ENCODE results near the gene GAL3ST2. TPM values are rescaled to one million over a fixed set of nuclear protein-coding genes. Genes with fewer than 3 reads are reported as not detected.

The GAL3ST2 gene
- polyA plus RNA-seq, 1 of the 3 experiments (the other 2 are of a cell fraction) = 0.15 TPM

GRCh38 chr2:241729868-241730267 is 46.8 kb upstream of the GAL3ST2 start:
- Histone ChIP-seq H3K4me2 (no peak overlapping the region), H3K9ac (no peak overlapping the region), H3K9me3 (no peaks in the 10 kb centered on the region), H3K9me2 (no peaks in the 10 kb centered on the region), H3K36me3 (replicated peaks in 1 of 2; ENCODE audit: control insufficient read depth in 1 of 2, insufficient read depth in 2 of 2, low read length in 1 of 2) (peaks cover 0 to 2% of the 10 kb centered on the region in 2 experiments), H3K4me3 (ENCODE audit: low read depth in 2 of 2, low read length in 1 of 2) (no peak overlapping the region), H3F3A (replicated peaks; ENCODE audit: insufficient read depth) (no peaks in the 10 kb centered on the region), H3K27me3 (ENCODE audit: insufficient read depth) (no peaks in the 10 kb centered on the region), H3K4me1 (ENCODE audit: control insufficient read depth in 1 of 2, insufficient read depth in 2 of 2, low read depth in 1 of 2, low read length in 1 of 2) (peaks cover 0 to 2% of the 10 kb centered on the region in 2 experiments; a peak in 1 of 4 replicates), H3K27ac (ENCODE audit: low read depth in 2 of 2, low read length in 1 of 2) (no peak overlapping the region), H3K79me2 (ENCODE audit: insufficient read depth) (no peaks in the 10 kb centered on the region), H4K20me1 (ENCODE audit: insufficient read depth) (no peaks in the 10 kb centered on the region), H2AFZ (ENCODE audit: low read depth) (no peak overlapping the region)
- ChIA-PET CTCF (interaction anchor here (1.0 to 5.4 kb wide), 2 partner anchors 28 to 149 kb away, joined by 3 to 34 read pairs; partner anchors contain the start of gene ING5), POLR2A (no interaction called here)
- whole genome bisulfite sequencing (ENCODE audit: low lambda C conversion rate) = 97% methylated on average over 6 of the region's 6 CpGs
- DNase-seq = peak; percentile 4
- no peak for TF ChIP-seq TAF1 (IDR thresholded peaks at IDR 0.05; ENCODE audit: borderline replicate concordance, low read depth, low read length)
- no peak for TF ChIP-seq SMC3 (IDR thresholded peaks at IDR 0.05; ENCODE audit: low read depth, low read length)
- TF ChIP-seq YY1 (IDR thresholded peaks at IDR 0.05; ENCODE audit: low read depth) = no peak
- no peak for TF ChIP-seq PBX3 (IDR thresholded peaks at IDR 0.05)
- TF ChIP-seq FOXJ3 (CRISPR knock-in tag; IDR thresholded peaks at IDR 0.05) = no peak
- no peak for TF ChIP-seq RCOR1 (IDR thresholded peaks at IDR 0.05; ENCODE audit: low read length)
- TF ChIP-seq POLR2AphosphoS5 (IDR thresholded peaks at IDR 0.05; ENCODE audit: low read depth, low read length) = no peak
- no peak for TF ChIP-seq GABPA (IDR thresholded peaks at IDR 0.05; ENCODE audit: low read depth)
- no peak for TF ChIP-seq ELF1 (IDR thresholded peaks at IDR 0.05)
- TF ChIP-seq EZH2phosphoT487 (IDR thresholded peaks at IDR 0.05; ENCODE audit: borderline replicate concordance, low read depth) = no peak
- no peak for TF ChIP-seq MEF2A (IDR thresholded peaks at IDR 0.05; ENCODE audit: borderline replicate concordance, low read depth)

DNA sequence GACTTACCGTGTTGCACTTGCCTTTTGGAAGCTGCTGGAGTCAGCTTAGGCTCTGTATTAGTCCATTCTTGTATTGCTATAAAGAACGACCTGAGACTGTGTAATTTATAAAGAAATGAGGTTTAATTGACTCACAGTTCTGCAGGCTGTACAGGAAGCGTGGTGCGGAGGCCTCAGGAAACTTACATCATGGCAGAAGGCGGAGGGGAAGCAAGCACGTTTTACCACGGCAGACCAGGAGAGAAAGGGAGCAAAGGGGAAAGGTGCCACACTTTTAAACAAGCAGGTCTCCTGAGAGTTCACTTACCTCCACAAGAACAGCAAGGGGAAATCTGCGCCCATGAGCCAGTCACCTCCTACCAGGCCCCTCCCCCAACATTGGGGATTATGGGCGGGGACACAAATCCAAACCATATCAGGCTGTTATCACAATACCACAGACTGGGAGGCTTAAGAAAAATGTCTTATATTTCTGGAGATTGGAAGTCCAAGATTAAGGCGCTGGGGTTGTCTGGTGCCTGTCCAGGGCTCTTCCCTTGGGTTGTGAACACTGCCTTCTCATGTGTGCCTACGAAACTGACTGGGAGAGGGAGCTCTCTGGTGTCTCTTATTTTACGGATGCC is 45.8 kb upstream of the GAL3ST2 start:
- ChIA-PET CTCF (interaction anchor here (1.0 to 5.4 kb wide), 4 partner anchors 9 to 148 kb away, joined by 3 to 34 read pairs (median 4); partner anchors contain the start of gene ING5), POLR2A (no interaction called here)
- no peak overlapping the region for H3K9ac ChIP-seq
- no peaks in the 10 kb centered on the region for H3K36me3 ChIP-seq (replicated peaks in 1 of 2; ENCODE audit: control insufficient read depth in 1 of 2, insufficient read depth in 2 of 2, low read length in 1 of 2)
- no peaks in the 10 kb centered on the region for H3K27me3 ChIP-seq (ENCODE audit: insufficient read depth)
- H3K9me3 ChIP-seq = no peaks in the 10 kb centered on the region
- no peak for DNase-seq
- no peak overlapping the region for H3K27ac ChIP-seq (ENCODE audit: low read depth in 2 of 2, low read length in 1 of 2)
- no peak overlapping the region for H2AFZ ChIP-seq (ENCODE audit: low read depth)
- 90% methylated on average over 12 of the region's 12 CpGs for WGBS (ENCODE audit: low lambda C conversion rate)
- H3F3A ChIP-seq (replicated peaks; ENCODE audit: insufficient read depth) = no peaks in the 10 kb centered on the region
- H3K9me2 ChIP-seq = no peaks in the 10 kb centered on the region
- H3K4me3 ChIP-seq (ENCODE audit: low read depth in 2 of 2, low read length in 1 of 2) = no peak overlapping the region
- H3K4me1 ChIP-seq (ENCODE audit: control insufficient read depth in 1 of 2, insufficient read depth in 2 of 2, low read depth in 1 of 2, low read length in 1 of 2) = peaks cover 0 to 2% of the 10 kb centered on the region in 2 experiments; a peak in 1 of 4 replicates
- H3K79me2 ChIP-seq (ENCODE audit: insufficient read depth) = 0 out of 2 replicates have a peak, but pooled peaks cover 1% of the 10 kb centered on the region
- TF ChIP-seq RXRA (IDR thresholded peaks at IDR 0.05; ENCODE audit: borderline replicate concordance, low read depth) (no peak), FOSL2 (IDR thresholded peaks at IDR 0.05; ENCODE audit: borderline replicate concordance, low read depth) (no peak)
- H3K4me2 ChIP-seq = no peak overlapping the region
- H4K20me1 ChIP-seq (ENCODE audit: insufficient read depth) = no peaks in the 10 kb centered on the region
